Loucy (cell line): ENCODE measurements around the gene MON1A.

Experiments
- CTCF ChIP-seq: fragments of 200-600 bp; sonication (generic); conservative IDR thresholded peaks from 2 replicates; pipeline ENCODE4 v1.5.1; 2014; ENCODE audit warnings: mild to moderate bottlenecking, antibody characterized with exemption, low read length
- EZH2phosphoT487 ChIP-seq: fragments of 200-600 bp; IDR thresholded peaks from 2 replicates; pipeline ENCODE4 v1.6.1; 2018; ENCODE audit warnings: antibody characterized with exemption, mild to moderate bottlenecking, moderate library complexity, borderline replicate concordance

GRCh38 chr3:49942651-49943050, 13.0 kb upstream of the MON1A start:
- TF ChIP-seq CTCF (no peak), EZH2phosphoT487 (no peak)
